KMS-11 (cell line): ENCODE measurements around the gene USP35.

Experiments used
- H2AFZ ChIP-seq: fragments of 200-600 bp; sonication (generic); 2 replicates; pipeline ENCODE4 v1.6.1; 2016; ENCODE audit warnings: antibody characterized with exemption, mixed run types, low read depth
- H3K27ac ChIP-seq: fragments of 200-600 bp; sonication (generic); 2 replicates; pipeline ENCODE4 v1.6.1; 2016; ENCODE audit warnings: mild to moderate bottlenecking, mixed run types
- H3K27me3 ChIP-seq: fragments of 200-600 bp; sonication (generic); 2 replicates; pipeline ENCODE4 v1.6.1; 2017; ENCODE audit warnings: mild to moderate bottlenecking, low read depth, mixed run types, moderate library complexity; ENCODE audit not compliant: insufficient read depth
- H3K36me3 ChIP-seq: fragments of 200-600 bp; sonication (generic); 2 replicates; pipeline ENCODE4 v1.6.1; 2017; ENCODE audit warnings: mild to moderate bottlenecking, mixed run types; ENCODE audit not compliant: insufficient read depth
- H3K4me1 ChIP-seq: fragments of 200-600 bp; sonication (generic); 2 replicates; pipeline ENCODE4 v1.6.1; 2016; ENCODE audit warnings: mild to moderate bottlenecking, low read depth, mixed run types; ENCODE audit not compliant: poor library complexity, severe bottlenecking
- H3K4me2 ChIP-seq: fragments of 200-600 bp; sonication (generic); 2 replicates; pipeline ENCODE4 v1.7.0; 2016; ENCODE audit warnings: mild to moderate bottlenecking, mixed run types
- H3K4me3 ChIP-seq: fragments of 200-600 bp; sonication (generic); IDR thresholded peaks from 2 replicates; pipeline ENCODE4 v1.6.1; 2017; ENCODE audit warnings: low read depth, low read length, mixed read lengths; ENCODE audit not compliant: insufficient read depth
- H3K79me2 ChIP-seq: fragments of 200-600 bp; sonication (generic); 2 replicates; pipeline ENCODE4 v1.6.1; 2016; ENCODE audit warnings: low read depth, mixed run types; ENCODE audit not compliant: insufficient read depth
- H3K9ac ChIP-seq: fragments of 200-600 bp; sonication (generic); 2 replicates; pipeline ENCODE4 v1.6.1; 2016; ENCODE audit warnings: mild to moderate bottlenecking, mixed run types
- H4K20me1 ChIP-seq: fragments of 200-600 bp; sonication (generic); 2 replicates; pipeline ENCODE4 v1.6.1; 2016; ENCODE audit warnings: mild to moderate bottlenecking, mixed run types; ENCODE audit not compliant: insufficient read depth
- TF ChIP-seq, protein P1 (sequence below): fragments of 200-600 bp; sonication (generic); conservative IDR thresholded peaks from 2 replicates; pipeline ENCODE4 v1.6.1; 2017; ENCODE audit warnings: low read depth, mild to moderate bottlenecking, antibody characterized with exemption, low read length, moderate library complexity, mixed read lengths

The USP35 gene, protein sequence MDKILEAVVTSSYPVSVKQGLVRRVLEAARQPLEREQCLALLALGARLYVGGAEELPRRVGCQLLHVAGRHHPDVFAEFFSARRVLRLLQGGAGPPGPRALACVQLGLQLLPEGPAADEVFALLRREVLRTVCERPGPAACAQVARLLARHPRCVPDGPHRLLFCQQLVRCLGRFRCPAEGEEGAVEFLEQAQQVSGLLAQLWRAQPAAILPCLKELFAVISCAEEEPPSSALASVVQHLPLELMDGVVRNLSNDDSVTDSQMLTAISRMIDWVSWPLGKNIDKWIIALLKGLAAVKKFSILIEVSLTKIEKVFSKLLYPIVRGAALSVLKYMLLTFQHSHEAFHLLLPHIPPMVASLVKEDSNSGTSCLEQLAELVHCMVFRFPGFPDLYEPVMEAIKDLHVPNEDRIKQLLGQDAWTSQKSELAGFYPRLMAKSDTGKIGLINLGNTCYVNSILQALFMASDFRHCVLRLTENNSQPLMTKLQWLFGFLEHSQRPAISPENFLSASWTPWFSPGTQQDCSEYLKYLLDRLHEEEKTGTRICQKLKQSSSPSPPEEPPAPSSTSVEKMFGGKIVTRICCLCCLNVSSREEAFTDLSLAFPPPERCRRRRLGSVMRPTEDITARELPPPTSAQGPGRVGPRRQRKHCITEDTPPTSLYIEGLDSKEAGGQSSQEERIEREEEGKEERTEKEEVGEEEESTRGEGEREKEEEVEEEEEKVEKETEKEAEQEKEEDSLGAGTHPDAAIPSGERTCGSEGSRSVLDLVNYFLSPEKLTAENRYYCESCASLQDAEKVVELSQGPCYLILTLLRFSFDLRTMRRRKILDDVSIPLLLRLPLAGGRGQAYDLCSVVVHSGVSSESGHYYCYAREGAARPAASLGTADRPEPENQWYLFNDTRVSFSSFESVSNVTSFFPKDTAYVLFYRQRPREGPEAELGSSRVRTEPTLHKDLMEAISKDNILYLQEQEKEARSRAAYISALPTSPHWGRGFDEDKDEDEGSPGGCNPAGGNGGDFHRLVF

DNA sequence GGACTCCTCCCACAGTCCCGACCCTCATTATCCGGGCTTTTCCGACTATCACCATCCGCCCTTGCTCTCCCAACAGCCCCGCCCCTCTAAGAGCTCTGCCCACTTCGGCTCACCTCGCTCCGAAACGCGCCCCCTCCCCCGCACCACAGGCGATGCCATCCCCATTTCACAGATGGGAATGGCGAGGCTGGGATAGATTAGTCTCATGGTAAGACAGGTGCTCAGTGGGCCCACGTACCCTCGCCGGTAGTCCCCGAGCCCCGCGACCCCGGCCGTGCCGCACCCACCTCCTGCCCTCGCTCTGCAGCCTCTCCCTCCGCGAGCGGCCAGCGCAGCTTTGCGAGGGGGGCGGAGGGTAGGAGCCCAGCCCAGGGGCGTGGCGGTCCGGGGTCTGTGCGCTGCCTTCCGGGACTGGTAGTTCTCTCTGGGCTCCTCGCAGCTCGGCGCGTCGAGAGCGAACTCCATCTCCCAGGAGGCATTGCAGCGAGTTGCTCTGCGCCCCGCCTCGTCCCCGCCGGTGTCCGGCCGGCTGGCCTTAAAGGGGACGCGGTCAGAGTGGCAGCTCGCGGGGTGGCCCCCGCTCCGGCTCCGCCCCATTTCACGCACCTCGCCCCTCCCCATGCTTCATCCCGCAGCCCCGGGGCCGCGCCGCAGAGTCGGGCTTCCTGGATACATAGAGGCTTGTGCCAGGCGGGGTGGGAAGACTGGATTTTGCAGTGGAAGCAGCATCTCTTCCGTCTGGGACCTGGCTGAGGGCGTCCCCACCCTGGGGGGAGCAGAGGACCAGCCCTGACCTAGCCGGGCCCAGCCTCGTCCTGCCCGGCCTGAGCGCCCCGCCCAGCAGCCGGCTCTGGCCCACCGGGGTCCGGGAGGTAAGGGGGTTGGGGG is at the start of gene USP35, which contains the start of gene KCTD21:
Gene USP35, plus strand, starts transcription at position 634 of the 888 bp plus-strand sequence. CDS start 7,327 bp downstream, outside the sequence.
Gene KCTD21, minus strand, starts transcription at position 341 of the 888 bp plus-strand sequence. CDS start 14,072 bp downstream, outside the sequence.
- Histone ChIP-seq H3K36me3 (no peaks in the 10 kb centered on the region), H3K27me3 (no peaks in the 10 kb centered on the region), H2AFZ (peak within 1 kb of the TSS; percentile 95), H3K27ac (no peak within 1 kb of the TSS), H3K4me1 (peaks cover 19% of the 10 kb centered on the region), H3K79me2 (no peaks in the 10 kb centered on the region), H3K4me3 (peak within 1 kb of the TSS; percentile 77), H3K9ac (peak within 1 kb of the TSS; percentile 47; the same call in 1 of the 2 replicates), H4K20me1 (no peaks in the 10 kb centered on the region), H3K4me2 (peak within 1 kb of the TSS; percentile 88)
- TF ChIP-seq, protein P1, sequence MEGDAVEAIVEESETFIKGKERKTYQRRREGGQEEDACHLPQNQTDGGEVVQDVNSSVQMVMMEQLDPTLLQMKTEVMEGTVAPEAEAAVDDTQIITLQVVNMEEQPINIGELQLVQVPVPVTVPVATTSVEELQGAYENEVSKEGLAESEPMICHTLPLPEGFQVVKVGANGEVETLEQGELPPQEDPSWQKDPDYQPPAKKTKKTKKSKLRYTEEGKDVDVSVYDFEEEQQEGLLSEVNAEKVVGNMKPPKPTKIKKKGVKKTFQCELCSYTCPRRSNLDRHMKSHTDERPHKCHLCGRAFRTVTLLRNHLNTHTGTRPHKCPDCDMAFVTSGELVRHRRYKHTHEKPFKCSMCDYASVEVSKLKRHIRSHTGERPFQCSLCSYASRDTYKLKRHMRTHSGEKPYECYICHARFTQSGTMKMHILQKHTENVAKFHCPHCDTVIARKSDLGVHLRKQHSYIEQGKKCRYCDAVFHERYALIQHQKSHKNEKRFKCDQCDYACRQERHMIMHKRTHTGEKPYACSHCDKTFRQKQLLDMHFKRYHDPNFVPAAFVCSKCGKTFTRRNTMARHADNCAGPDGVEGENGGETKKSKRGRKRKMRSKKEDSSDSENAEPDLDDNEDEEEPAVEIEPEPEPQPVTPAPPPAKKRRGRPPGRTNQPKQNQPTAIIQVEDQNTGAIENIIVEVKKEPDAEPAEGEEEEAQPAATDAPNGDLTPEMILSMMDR, result no peak

DNA sequence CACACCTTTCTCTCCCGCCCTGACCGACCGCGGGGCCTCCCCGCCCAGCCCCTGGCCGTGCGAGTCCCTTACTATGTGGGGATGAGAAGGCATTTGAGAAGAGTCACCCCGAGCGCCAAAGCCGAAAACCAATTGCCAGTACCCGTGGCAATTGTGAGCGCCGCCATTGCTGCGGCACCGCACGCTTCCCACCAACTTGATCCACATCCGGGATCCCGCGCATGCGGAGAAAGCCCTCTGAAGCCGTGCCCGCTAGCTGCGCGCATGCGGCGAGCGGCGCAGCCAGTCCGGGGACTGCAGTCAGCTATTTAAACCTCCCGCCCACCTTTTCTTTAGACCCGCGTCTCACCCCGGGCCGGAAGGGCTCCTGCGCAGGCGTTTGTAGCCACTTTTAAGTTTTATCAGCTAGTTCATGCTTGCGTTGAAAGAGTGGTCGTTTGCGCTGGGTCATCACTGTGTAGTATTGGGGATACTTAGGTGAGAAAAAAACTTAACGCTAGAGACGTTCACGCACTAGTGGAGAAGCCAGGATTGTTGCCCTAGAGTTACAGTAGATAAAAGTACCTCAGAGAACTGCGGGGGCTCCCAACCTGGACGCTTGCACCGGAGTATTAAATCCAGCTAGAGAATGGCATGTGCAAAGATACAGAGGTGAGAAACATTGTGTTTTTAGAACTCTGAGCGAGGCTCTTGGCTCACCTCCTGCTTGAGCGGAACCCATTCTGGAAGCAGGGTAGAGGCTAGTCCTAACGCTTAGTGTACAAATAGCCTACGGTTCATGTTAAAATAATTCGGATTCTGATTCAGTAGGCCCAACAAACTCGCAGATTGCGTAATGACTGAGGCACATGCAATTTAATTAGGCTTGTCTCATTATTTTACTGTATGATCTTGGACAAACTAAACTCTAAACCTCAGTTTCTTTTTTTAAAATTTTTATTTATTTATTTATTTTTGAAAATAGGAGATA is 49.0 kb upstream of the USP35 start, which contains the start of gene ALG8:
Gene ALG8, minus strand, starts transcription at position 205 of the 970 bp plus-strand sequence. Its CDS starts 38 bp downstream, at position 167.
- H3K79me2 ChIP-seq, result peaks cover 23% of the 10 kb centered on the region; the same call in 1 of the 2 replicates
- peak within 1 kb of the TSS; percentile 88 for H3K27ac ChIP-seq

DNA sequence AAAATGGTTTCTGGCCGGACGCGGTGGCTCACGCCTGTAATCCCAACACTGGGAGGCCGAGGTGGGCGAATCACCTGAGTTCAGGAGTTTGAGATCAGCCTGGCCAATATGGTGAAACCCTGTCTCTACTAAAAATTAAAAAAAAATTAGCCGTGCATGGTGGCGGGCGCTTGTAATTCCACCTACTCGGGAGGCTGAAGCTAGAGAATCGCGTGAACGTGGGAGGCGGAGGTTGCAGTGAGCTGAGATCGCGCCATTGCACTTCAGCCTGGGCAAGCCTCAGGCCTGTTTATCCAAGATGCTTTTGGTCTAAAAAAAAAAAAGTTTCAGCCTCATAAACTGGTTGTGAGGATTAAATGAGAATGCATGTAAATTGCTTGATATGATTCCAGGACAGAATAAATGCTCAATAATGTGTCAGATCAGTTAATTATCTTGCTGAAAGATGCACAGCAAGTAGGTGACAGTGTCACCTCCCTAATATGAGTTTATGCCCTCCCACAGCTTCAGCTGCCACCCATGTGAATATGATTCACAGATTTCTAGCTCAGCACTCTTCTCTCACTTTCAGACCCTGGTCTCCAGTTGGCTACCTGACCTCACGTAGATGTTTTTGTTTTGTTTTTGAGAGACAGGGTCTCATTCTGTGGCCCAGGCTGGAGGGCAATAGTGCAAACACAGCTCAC is 48.2 kb upstream of the USP35 start:
- Histone ChIP-seq H2AFZ (no peak overlapping the region), H4K20me1 (no peaks in the 10 kb centered on the region), H3K27ac (no peak overlapping the region), H3K36me3 (peaks cover 5% of the 10 kb centered on the region; the same call in 1 of the 2 replicates), H3K9ac (peak overlapping the region; percentile 94; the same call in 1 of the 2 replicates), H3K79me2 (peaks cover 23% of the 10 kb centered on the region; the same call in 1 of the 2 replicates), H3K4me3 (no peak overlapping the region), H3K4me1 (peaks cover 28% of the 10 kb centered on the region), H3K4me2 (peak overlapping the region; percentile 75), H3K27me3 (no peaks in the 10 kb centered on the region)
- TF ChIP-seq, protein P1, result no peak

More for the DNA sequence above, 49.0 kb upstream of the USP35 start, which contains the start of gene ALG8:
- Histone ChIP-seq H3K4me3 (peak within 1 kb of the TSS; percentile 75), H4K20me1 (no peaks in the 10 kb centered on the region), H3K4me2 (peak within 1 kb of the TSS; percentile 75), H3K4me1 (peaks cover 28% of the 10 kb centered on the region), H3K9ac (peak within 1 kb of the TSS; percentile 94), H2AFZ (peak within 1 kb of the TSS; percentile 84), H3K27me3 (no peaks in the 10 kb centered on the region), H3K36me3 (peaks cover 5% of the 10 kb centered on the region; the same call in 1 of the 2 replicates)
- TF ChIP-seq, protein P1, result no peak
